K562 (cell line): ENCODE results near the gene SORBS2. TPM values are rescaled to one million over a fixed set of nuclear protein-coding genes. Genes with fewer than 3 reads are reported as not detected.
A peak's percentile ranks its signal among the peaks of the same experiment; 100 is the strongest.

Experiments used
- ASH1L ChIP-seq: fragments of 450-650 bp; IDR thresholded peaks from 2 replicates; pipeline ENCODE4 v1.6.1; 2018; ENCODE audit warnings: borderline replicate concordance, mild to moderate bottlenecking, low read depth; ENCODE audit not compliant: partially characterized antibody
- ATF7 ChIP-seq: fragments of 450-650 bp; IDR thresholded peaks from 2 replicates; pipeline ENCODE4 v1.7.1; 2014; ENCODE audit warnings: mild to moderate bottlenecking, moderate library complexity
- ERF ChIP-seq: fragments of 450-650 bp; formaldehyde crosslinking; IDR thresholded peaks from 2 replicates; pipeline ENCODE4 v1.4.0; 2020; ENCODE audit warnings: mild to moderate bottlenecking, mixed read lengths
- FOXJ2 ChIP-seq: fragments of 200-800 bp; sonication (Bioruptor generic); IDR thresholded peaks from 2 replicates; pipeline ENCODE4 v1.6.1; 2016; ENCODE audit warnings: missing genetic modification characterization, missing compliant biosample characterization
- JUN ChIP-seq, 2 experiments: sonication (generic) in 1 of 2; formaldehyde crosslinking in 1 of 2; IDR thresholded peaks; 2 replicates each; pipeline versions ENCODE4 v1.6.1 to v1.8.0; 2012 to 2022; ENCODE audit warnings: borderline replicate concordance in 2 of 2, mild to moderate bottlenecking in 2 of 2, improper control_type of control experiment in 1 of 2, low read depth in 1 of 2, low read length in 1 of 2, missing genetic modification reagents in 1 of 2
- JUND ChIP-seq, 2 experiments: IDR thresholded peaks; 2 replicates in 1 of 2; 3 replicates in 1 of 2; pipeline ENCODE4 v1.6.1; 2011; ENCODE audit warnings: borderline replicate concordance in 2 of 2, low read depth in 2 of 2, low read length in 2 of 2, improper control_type of control experiment in 1 of 2, missing biosample characterization in 1 of 2, missing genetic modification characterization in 1 of 2, missing genetic modification reagents in 1 of 2
- NEUROD1 ChIP-seq: fragments of 150-350 bp; IDR thresholded peaks from 2 replicates; pipeline ENCODE4 v1.6.1; 2014; ENCODE audit warnings: borderline replicate concordance, low read length, low read depth; ENCODE audit not compliant: partially characterized antibody
- NFXL1 ChIP-seq: fragments of 450-650 bp; formaldehyde crosslinking; IDR thresholded peaks from 2 replicates; pipeline ENCODE4 v1.4.0; 2021; ENCODE audit warnings: mild to moderate bottlenecking
- RFX5 ChIP-seq: IDR thresholded peaks from 2 replicates; pipeline ENCODE4 v1.6.1; 2011; ENCODE audit warnings: low read depth, mild to moderate bottlenecking, improper control_type of control experiment, low read length
- SMAD1 ChIP-seq: fragments of 150-350 bp; IDR thresholded peaks from 2 replicates; pipeline ENCODE4 v1.6.1; 2014; ENCODE audit warnings: low read length, low read depth; ENCODE audit not compliant: partially characterized antibody
- ZNF384 ChIP-seq: IDR thresholded peaks from 2 replicates; pipeline ENCODE4 v1.6.1; 2012; ENCODE audit warnings: low read depth, low read length, improper control_type of control experiment
- polyA plus RNA-seq, 8 experiments: library from polyadenylated mRNA; depleted of rRNA in 4 of 8; stranded (reverse) in 5 of 8; unstranded in 3 of 8; fragments of >200 nt; fragmentation: Nextera tagmentation in 2 of 8; fragmentation: Illumina TruSeq in 1 of 8; extraction: Ambion mirVana in 2 of 8; extraction: Trizol in 1 of 8; gene quantifications; 2 replicates each; pipeline versions ENCODE4 v1.2.1 to v1.2.3, GENCODE V29; 2011 to 2014; ENCODE audit warnings: inconsistent platforms in 1 of 8, missing spikeins in 1 of 8
- total RNA-seq, 7 experiments: library from RNA; depleted of rRNA in 6 of 7; stranded (reverse); fragments of >200 nt in 6 of 7; fragmentation: Illumina TruSeq in 2 of 7; extraction: Trizol in 2 of 7; gene quantifications; 2 replicates each; pipeline versions ENCODE4 v1.2.1 to v1.2.3, GENCODE V29; 2011 to 2021; ENCODE audit warnings: low replicate concordance in 1 of 7
- TF ChIP-seq, protein P1 (sequence below): fragments of 450-650 bp; formaldehyde crosslinking; IDR thresholded peaks from 2 replicates; pipeline ENCODE4 v1.4.0; 2020; ENCODE audit warnings: mild to moderate bottlenecking
- TF ChIP-seq, protein P2 (sequence below): sonication (generic); formaldehyde crosslinking; IDR thresholded peaks from 2 replicates; pipeline ENCODE4 v1.8.1; 2022; ENCODE audit warnings: missing genetic modification reagents
- TF ChIP-seq, protein P3 (sequence below), 2 experiments: fragments of 200-800 bp in 1 of 2; sonication (Bioruptor generic) in 1 of 2; sonication (generic) in 1 of 2; formaldehyde crosslinking in 1 of 2; IDR thresholded peaks in 1 of 2; conservative IDR thresholded peaks in 1 of 2; 2 replicates each; pipeline versions ENCODE4 v1.5.0 to v1.6.1; 2016 to 2020; ENCODE audit warnings: missing compliant biosample characterization in 1 of 2, missing genetic modification characterization in 1 of 2, missing genetic modification reagents in 1 of 2
- TF ChIP-seq, protein P4 (sequence below): fragments of 450-650 bp; IDR thresholded peaks from 2 replicates; pipeline ENCODE4 v1.6.1; 2018; ENCODE audit not compliant: partially characterized antibody

SORBS2 gene
- total and polyA plus RNA-seq, 9 of the 15 experiments (the other 6 are each of a cell fraction or from before 2014, with no cell fraction given) = 0.29 TPM; not detected in 8

DNA sequence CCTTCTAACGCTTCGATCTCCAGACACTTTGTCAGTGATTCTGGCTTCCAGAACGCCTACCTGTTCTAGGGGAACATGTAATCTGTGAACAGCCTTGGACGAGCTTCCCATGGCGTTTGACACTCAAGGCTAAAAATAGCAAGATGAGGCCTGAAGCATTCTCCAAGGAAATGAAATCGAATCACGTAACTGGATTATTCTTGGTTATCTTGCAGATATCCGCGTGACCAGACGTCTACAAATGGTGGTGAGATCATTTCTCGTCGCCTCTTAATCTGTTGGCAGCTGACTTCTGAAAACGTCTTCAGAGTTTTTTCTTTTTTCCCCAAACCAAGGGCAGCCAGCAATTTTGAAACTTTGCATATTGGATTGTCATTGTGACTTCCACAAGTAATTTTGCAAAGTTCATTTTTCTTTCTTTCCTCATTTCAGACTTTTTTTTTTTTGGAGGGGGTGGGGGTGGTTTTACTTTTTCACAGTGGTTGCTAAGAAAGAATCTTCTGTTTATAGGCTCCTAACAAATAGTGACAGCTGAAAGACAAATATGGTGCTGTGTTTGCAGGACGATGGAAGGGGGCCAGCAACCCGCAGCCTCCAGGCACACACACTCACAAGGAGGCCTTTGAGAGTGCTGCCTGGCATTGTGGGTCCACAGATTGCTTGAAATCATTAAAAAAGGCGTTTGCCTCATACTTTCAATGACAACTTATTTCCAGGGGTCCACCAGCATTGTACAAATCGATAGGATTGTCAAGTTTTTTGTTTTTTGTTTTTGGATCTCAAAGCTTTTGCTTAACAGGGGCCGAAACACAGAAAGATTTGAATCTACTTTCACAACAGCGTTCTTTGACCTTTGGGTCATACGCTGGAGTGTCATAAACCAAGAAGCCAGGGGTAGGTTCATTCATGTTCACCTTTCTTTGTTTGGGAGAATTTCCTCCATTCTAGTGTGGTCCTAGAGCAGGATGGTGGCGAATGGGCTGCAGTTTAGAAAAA is 244.3 kb downstream of the SORBS2 start (continued):
- TF ChIP-seq, protein P1, sequence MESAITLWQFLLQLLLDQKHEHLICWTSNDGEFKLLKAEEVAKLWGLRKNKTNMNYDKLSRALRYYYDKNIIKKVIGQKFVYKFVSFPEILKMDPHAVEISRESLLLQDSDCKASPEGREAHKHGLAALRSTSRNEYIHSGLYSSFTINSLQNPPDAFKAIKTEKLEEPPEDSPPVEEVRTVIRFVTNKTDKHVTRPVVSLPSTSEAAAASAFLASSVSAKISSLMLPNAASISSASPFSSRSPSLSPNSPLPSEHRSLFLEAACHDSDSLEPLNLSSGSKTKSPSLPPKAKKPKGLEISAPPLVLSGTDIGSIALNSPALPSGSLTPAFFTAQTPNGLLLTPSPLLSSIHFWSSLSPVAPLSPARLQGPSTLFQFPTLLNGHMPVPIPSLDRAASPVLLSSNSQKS (CRISPR knock-in tag) = no peak
- TF ChIP-seq ATF7 = peak; percentile 32; the same call in 1 of the 2 replicates
- no peak for TF ChIP-seq RFX5
- TF ChIP-seq SMAD1 = no peak
- no peak for TF ChIP-seq NFXL1
- no peak for TF ChIP-seq NEUROD1
- 0 out of 2 replicates have a peak, but pooled peaks have one; percentile 8 for TF ChIP-seq JUN (IDR thresholded peaks at IDR 0.05; ENCODE audit: borderline replicate concordance, low read depth, low read length)
- TF ChIP-seq JUN (CRISPR knock-in tag; IDR thresholded peaks at IDR 0.05; ENCODE audit: borderline replicate concordance) = no peak
- TF ChIP-seq FOXJ2 = peak; percentile 87
- TF ChIP-seq, protein P2, sequence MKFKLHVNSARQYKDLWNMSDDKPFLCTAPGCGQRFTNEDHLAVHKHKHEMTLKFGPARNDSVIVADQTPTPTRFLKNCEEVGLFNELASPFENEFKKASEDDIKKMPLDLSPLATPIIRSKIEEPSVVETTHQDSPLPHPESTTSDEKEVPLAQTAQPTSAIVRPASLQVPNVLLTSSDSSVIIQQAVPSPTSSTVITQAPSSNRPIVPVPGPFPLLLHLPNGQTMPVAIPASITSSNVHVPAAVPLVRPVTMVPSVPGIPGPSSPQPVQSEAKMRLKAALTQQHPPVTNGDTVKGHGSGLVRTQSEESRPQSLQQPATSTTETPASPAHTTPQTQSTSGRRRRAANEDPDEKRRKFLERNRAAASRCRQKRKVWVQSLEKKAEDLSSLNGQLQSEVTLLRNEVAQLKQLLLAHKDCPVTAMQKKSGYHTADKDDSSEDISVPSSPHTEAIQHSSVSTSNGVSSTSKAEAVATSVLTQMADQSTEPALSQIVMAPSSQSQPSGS (CRISPR knock-in tag) = no peak
- 0 out of 2 replicates have a peak, but pooled peaks have one; percentile 17 for TF ChIP-seq ZNF384
- TF ChIP-seq, protein P3, sequence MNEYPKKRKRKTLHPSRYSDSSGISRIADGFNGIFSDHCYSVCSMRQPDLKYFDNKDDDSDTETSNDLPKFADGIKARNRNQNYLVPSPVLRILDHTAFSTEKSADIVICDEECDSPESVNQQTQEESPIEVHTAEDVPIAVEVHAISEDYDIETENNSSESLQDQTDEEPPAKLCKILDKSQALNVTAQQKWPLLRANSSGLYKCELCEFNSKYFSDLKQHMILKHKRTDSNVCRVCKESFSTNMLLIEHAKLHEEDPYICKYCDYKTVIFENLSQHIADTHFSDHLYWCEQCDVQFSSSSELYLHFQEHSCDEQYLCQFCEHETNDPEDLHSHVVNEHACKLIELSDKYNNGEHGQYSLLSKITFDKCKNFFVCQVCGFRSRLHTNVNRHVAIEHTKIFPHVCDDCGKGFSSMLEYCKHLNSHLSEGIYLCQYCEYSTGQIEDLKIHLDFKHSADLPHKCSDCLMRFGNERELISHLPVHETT (CRISPR knock-in tag; conservative IDR thresholded peaks at IDR 0.05 in 1 of 2, IDR thresholded peaks at IDR 0.05 in 1 of 2) = 0 out of 4 replicates have a peak, but pooled peaks of 1 of the 2 experiments have one; percentile 14
- TF ChIP-seq ERF (CRISPR knock-in tag) = no peak
- TF ChIP-seq, protein P4, sequence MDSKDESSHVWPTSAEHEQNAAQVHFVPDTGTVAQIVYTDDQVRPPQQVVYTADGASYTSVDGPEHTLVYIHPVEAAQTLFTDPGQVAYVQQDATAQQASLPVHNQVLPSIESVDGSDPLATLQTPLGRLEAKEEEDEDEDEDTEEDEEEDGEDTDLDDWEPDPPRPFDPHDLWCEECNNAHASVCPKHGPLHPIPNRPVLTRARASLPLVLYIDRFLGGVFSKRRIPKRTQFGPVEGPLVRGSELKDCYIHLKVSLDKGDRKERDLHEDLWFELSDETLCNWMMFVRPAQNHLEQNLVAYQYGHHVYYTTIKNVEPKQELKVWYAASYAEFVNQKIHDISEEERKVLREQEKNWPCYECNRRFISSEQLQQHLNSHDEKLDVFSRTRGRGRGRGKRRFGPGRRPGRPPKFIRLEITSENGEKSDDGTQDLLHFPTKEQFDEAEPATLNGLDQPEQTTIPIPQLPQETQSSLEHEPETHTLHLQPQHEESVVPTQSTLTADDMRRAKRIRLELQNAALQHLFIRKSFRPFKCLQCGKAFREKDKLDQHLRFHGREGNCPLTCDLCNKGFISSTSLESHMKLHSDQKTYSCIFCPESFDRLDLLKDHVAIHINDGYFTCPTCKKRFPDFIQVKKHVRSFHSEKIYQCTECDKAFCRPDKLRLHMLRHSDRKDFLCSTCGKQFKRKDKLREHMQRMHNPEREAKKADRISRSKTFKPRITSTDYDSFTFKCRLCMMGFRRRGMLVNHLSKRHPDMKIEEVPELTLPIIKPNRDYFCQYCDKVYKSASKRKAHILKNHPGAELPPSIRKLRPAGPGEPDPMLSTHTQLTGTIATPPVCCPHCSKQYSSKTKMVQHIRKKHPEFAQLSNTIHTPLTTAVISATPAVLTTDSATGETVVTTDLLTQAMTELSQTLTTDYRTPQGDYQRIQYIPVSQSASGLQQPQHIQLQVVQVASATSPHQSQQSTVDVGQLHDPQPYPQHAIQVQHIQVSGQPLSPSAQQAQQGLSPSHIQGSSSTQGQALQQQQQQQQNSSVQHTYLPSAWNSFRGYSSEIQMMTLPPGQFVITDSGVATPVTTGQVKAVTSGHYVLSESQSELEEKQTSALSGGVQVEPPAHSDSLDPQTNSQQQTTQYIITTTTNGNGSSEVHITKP = no peak
- TF ChIP-seq ASH1L = no peak
- no peak; the same call in 1 of the 2 replicates for TF ChIP-seq JUND (IDR thresholded peaks at IDR 0.05; ENCODE audit: borderline replicate concordance, low read depth, low read length)
- no peak; the same call in 2 of the 3 replicates for TF ChIP-seq JUND (tag; IDR thresholded peaks at IDR 0.05; ENCODE audit: borderline replicate concordance, low read depth, low read length)
